ENCODE measurements around the gene CADM4.
"Not testable (repeated sequence)": the region's sequence is repeated elsewhere in the genome, so short reads cannot be mapped to it uniquely, and the experiment has no call there.

Gene CADM4, protein sequence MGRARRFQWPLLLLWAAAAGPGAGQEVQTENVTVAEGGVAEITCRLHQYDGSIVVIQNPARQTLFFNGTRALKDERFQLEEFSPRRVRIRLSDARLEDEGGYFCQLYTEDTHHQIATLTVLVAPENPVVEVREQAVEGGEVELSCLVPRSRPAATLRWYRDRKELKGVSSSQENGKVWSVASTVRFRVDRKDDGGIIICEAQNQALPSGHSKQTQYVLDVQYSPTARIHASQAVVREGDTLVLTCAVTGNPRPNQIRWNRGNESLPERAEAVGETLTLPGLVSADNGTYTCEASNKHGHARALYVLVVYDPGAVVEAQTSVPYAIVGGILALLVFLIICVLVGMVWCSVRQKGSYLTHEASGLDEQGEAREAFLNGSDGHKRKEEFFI

GRCh38 chr19:43639519-43640423 is at the start of gene CADM4:
Gene CADM4 (minus strand): TSS chr19:43639850. CDS start chr19:43639790, 60 bp downstream.
- peak within 1 kb of the TSS; percentile 65; the same call in 1 of the 2 replicates for H3K27ac ChIP-seq
- TF ChIP-seq CTCF (conservative IDR thresholded peaks at IDR 0.05), result no peak

GRCh38 chr19:43688059-43688701 is 48.5 kb upstream of the CADM4 start:
- TF ChIP-seq CTCF (conservative IDR thresholded peaks at IDR 0.05), result no peak
- H3K27ac ChIP-seq, result no peak overlapping the region

DNA sequence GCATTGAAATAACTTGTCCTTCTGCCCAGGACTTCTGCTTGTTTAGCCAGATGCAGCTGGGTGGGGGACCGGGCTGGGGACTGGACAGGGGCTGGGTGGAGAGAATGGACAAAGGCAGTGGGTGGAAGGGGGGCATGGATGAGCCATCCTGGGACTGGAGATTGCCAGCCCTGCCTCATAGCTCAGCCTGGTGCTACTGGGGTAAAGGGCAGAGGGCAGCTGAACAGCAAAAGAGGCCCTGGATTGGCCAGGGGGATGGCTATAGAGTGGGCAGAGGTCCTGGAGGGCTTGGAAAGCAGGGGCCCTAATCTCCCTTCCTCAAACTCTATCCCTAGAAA is 48.0 kb upstream of the CADM4 start:
- H3K27ac ChIP-seq, result no peak overlapping the region
- no peak for TF ChIP-seq CTCF (conservative IDR thresholded peaks at IDR 0.05)

- H3K27ac ChIP-seq, result no peak overlapping the region
- TF ChIP-seq CTCF (conservative IDR thresholded peaks at IDR 0.05), result no peak
These were observed 44.7 kb upstream of the CADM4 start for GRCh38 chr19:43684326-43684725.

DNA sequence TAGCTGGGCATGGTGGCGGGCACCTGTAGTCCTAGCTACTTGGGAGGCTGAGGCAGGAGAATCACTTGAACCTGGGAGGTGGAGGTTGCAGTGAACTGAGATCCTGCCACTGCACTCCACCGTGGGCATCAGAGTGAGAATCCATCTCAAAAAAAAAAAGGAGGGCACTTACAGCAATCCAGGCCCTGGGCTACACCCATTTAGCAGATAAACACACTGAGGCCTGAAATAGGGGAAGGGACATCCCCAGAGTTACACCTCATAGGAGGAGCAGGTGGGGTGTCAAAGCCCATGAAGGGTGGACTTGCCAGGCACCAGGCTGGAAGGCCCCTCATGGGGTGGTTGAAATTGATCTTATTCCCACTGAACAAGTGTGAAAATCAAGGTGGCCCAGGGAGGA is 44.3 kb upstream of the CADM4 start:
- no peak for TF ChIP-seq CTCF (conservative IDR thresholded peaks at IDR 0.05)
- no peak overlapping the region for H3K27ac ChIP-seq

DNA sequence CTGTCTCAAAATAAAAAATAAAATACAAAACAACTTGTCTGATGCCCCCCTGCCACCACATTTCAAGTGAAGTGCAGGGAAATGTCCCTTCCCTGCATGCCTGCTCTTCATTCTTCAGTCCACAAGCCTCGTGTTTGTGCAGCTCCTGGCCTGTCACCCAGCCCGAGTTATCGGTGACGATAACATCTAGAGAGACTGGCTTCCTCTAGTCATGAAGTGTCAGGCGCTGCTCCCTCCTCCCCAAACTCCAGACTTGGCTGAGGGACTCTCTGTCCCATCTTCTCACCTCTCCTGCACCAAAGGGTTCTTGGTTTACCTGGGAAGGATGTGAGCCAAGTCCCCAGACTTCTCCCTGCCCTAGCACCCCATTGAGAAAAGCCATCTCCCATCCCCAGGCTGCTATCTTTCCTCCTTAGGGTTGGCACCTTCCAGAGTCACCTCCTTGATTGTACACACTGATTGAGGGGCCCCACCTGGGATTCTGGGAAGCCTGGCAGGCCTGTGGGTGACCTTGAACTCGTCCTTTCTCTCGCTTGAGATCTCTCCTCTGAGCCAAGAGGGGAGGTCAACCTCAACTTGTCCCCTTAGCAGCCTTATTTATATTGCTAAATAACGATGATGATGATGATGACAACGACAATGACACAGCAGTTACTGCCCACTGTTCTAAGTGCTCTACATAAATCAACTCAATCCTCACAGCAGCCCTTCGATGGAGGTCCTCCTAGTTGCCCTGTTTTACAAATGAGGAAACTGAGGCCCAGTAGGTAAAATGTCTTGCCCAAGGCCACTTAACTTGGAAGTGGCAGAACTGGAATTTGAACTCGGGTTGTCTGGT is 43.4 kb upstream of the CADM4 start:
- no peak for TF ChIP-seq CTCF (conservative IDR thresholded peaks at IDR 0.05)
- no peak overlapping the region for H3K27ac ChIP-seq

GRCh38 chr19:43682269-43682668 is 42.6 kb upstream of the CADM4 start:
- not testable (repeated sequence) for H3K27ac ChIP-seq
